Measurements from ENCODE around the gene MR1. TPM values are rescaled to one million over a fixed set of nuclear protein-coding genes. Genes with fewer than 3 reads are reported as not detected.
A peak's percentile ranks its signal among the peaks of the same experiment; 100 is the strongest.

MR1 gene
- polyA plus RNA-seq (ENCODE audit: insufficient read length): 4.1 TPM

DNA sequence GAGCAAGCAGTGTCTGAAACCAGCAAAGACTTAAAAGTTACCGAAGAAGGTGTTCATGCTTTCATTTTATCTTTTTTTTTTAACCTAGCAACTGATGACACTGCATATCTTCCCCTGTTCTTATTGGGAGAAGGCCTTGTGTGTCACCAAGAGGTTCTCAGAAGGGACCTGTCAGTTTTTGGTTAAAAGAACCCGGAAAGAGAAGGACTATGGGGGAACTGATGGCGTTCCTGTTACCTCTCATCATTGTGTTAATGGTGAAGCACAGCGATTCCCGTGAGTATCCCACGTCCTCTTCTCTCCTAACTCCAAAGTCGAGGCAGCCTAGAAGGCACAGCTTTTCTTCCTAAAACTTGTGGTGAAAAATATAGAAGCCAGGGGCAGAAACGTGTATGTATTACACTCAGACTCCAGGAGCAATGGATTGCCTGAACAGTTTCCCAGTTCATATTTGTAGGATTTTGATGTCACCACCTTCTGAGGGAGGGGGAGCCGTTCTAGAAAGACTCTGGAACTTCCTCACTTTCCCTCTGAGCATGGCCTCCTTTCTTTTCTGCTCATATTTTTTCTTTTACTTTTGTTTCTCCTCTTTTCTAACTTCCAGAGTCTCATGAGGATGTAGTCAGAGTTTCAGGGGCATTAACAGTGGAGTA is at the start of gene MR1:
TSS of gene MR1 (plus strand) at position 185 of the 653 bp plus-strand sequence. CDS start at position 210, 25 bp downstream.
- peak; percentile 79 for DNase-seq (ENCODE audit: low read depth)

DNA sequence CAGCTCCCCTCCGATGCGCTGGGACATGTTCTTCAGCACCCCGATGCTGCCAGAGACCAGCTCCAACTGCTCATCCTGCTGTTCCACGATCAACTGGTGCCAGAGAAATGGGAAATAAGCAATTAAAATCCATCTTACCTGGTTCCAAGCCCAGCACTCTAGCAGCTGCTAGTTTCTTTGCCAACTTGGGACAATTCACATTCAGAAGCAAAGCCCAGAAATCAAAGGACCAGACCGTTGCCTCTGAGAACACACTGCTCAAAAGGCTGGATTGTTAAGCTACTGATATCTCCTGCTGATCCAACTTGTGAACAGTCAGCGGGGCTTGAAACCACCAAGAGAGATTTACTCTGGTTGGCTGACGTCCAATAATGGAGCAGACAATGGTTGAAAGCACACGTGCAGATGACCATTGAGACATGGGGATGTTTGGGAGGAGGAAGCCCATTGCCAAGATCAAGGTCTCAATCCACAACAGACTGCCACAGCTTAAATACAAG is 45.5 kb upstream of the MR1 start:
- no peak for DNase-seq (ENCODE audit: low read depth)

DNA sequence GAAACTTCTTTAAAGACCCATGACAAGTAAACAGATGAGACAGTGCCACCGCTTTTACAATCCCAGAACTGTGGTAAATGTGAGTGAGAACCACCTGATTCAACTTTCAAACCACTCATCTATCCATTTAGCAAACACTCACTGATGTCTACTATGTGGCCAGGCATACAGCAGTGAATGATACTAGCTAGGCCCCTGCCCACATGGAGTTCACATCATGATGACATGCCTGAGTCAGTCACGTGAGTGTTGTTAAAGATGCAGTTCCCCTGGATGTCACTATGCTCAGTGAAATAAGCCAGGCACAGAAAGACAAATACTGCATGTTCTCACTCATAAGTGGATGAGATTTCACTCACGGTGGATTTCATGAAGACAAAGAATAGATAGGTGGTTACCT is 39.5 kb upstream of the MR1 start:
- DNase-seq (ENCODE audit: low read depth): no peak

DNA sequence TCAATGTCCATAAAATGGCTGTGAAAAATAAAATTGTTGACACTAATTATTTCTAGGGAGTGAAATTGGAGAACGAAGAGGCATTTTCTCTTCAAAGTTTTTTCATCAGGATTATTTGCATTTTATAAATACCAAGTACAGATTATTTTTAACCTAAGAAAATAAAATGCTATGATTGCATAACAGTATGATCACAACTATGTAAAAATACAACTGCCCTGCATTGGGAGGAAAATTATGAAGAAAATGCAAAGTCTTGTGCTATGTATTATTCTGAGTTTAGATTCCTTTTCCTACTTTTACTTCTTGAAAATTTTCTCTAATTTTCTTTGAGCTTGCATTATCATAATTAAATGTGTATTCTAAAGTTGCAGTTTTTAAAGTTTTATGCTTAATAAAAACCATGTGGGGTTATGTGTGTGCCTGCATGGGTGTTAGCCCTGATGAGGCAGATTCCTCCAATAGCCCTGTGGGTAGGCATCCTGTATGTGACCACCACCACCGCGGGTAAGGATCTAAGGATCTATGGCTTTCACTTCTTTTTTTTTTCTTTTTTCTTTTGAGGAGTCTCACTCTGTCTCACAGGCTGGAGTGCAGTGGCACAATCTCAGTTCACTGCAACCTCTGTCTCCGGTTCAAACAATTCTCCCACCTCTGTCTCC is 35.8 kb upstream of the MR1 start:
- DNase-seq (ENCODE audit: low read depth): no peak

DNA sequence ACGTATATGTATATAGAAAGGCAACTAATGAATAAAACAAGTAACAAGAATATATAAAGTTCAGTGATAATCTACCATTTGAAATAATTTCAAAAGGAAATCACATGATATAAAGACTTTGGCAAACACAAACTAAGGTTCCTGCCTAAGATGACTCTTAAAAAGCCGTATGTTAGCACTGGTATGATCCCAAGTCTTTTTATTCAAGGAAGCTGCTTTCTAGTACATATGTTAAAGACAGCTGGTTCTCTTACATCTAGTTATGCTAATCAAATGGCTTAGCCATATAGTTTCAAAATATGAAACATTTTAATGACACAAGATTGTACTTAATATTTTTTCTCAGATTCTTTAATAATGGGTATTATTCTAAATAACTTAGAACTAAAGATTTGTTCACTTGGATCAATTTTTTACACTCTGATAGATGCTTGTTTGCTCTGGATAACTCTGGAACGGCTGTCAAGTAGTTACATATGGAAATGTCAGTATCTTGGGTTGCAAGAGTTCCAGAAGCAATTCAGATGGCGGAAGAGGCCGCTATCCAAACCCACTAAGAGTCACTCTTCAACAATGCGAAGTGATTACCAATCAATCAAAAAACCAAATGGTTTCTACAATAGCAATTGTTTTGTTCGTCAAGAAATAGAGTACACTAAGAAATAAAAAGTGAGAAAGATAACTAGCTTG is 32.5 kb upstream of the MR1 start:
- no peak for DNase-seq (ENCODE audit: low read depth)

DNA sequence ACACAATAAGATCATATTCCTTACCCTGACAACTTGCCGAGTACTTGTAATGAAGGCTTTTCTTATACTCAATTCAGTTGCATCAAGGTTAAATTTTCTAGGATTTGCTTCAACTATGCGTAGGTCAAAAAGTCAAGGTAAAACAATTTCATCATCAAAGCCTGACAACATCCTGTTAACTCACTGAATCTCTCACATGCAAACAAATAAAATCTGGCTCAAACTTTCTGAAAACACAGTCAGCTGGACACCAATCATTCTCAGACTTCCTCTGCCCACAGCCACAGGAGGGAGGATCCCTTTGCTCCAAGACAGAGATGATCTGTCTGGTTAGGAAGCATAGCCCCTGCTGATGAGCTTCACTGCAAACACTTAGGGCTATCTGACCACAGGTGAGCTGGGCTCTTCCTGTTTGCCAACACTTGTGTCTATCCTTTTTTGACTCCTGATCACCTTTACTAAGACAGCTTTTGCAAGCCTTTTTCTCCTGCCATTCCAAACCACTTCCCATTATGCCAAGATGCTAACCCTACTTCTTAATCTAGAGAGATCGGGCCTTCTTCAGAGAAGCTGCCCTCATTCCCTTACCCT is 31.1 kb upstream of the MR1 start:
- no peak for DNase-seq (ENCODE audit: low read depth)

DNA sequence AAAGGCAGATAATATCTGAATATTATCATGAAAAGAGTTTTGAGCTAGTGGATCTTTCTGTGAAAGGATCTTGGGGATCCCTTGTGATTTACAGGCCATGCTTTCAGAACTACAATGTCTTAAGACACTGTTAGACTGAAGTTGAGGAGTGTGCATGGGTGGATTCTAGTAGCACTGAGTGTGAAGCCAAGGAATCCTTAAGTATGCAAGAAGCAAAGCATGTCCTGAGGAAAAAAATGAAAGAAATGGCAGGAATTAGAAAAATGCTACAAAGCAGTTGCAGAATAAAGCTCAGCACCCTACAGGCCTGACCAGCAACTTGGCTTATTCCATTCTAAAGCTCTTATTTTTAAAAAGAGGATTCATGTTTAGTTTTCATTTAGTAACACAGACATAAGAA is 23.0 kb upstream of the MR1 start:
- DNase-seq (ENCODE audit: low read depth): no peak

DNA sequence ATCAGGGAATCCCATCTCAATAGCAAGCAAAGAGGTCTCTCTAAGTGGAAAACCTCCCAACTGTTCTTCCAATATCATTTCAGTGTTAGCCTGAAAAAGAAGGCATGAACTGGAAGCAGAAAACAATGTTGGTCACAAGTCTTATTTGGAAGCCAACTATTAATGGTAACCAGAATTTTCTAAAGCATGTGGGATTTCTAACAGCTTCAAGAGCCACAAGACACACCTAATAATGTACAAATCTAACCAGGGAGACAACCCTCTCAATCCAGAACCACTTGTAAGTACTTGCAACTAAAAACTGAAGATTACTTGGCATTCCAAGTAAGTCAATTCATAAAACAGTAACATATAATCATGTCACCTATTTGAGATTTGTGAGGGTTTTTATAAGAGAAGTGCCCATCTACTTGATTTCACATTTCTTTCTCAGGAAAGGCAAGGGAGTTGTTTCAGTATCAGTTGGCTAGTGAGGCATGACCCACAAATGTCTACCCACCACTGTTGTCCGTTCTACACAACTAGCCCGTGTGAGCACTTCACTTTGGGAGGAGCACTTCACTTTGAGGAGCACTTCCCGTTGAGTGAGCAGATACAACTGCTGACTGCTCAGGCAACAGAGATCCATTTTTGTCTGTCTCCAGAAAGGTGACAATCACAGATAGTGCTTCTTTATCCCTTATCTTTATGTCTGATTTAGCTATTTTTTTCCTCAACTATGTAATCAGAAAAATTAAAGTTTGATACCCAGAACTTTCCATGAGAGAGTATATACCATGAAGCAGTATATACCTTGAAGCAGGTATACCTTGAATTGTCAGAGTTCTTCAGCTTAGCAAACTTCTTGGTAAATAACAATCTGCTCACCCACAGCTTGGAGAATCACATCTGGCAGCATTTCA is 22.2 kb upstream of the MR1 start:
- no peak for DNase-seq (ENCODE audit: low read depth)

DNA sequence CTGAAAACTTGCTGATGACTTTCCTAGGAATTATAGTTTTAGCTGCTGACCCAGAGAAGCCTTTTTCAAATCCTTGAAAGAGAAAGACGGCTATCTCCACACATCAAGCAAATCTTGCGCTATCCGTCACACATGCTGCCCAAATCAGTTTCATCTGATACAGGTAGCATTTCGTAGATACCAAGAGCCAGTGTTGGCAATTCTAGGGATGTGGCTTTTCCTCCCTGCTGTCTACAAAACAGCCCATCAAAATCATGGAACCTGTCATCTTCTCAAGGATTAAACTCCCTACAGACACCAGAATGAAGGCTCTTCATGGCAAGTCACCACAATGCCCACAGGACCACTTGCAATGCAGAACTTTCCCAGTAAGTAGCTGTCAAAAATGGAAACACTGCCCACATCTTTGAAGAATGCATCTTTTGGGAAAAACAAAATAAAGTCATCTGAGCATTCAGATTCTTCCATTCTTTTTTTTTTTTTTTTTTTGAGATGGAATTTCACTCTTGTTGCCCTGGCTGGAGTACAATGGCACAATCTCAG is 21.5 kb upstream of the MR1 start:
- no peak for DNase-seq (ENCODE audit: low read depth)

DNA sequence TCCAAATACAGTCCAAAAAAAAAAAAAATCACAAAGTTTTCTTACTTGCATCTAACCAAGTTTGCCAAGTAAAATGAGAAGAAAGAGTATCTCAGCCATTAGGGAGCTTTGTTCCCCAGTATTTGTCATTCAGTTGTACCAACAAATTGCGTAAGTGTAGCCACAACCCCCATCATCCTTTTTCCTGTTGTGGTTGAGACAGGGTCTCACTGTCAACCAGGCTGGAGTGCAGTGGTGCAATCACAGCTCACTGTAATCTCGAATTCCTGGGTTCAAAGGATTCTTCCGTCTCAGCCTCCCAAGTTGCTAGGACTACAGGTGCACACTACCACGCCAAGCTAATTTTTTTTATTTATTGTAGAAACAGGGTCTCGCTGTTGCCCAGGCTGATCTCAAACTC is 20.6 kb upstream of the MR1 start:
- DNase-seq (ENCODE audit: low read depth): no peak

DNA sequence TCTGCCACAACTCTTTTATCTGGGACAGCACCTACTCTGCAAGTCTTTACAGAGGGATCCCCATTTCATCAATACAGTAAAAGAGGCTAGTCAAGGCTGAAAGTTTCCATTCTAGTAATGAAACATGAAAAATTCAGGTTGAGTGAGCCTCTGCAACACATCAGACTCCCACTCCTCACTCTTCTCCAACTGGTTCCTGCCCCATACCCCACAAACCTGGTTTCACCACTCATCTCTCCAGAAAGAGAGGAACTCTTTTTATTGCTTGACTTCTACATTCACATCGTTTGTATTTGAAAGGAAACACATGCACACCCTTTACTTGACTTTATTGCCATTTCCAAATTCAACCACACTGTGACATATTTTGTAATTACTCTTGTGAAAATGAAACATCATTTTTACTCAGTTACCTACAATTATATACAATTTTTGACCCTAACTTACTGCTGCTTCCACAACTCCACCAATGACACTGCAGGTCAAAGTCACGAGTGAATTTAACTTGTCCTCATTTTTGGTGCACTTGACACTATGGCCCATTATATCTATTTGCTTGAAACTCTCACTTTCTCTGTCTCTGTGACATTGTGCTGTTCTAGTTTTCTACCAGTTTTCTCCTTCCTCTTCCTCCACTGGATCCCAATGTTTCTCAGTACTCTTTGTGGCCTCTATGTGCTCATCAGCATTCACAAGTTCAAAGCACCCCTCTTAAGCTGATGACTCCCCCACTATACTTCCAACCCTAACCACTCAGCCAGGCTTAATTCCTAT is 19.1 kb upstream of the MR1 start:
- no peak for DNase-seq (ENCODE audit: low read depth)

DNA sequence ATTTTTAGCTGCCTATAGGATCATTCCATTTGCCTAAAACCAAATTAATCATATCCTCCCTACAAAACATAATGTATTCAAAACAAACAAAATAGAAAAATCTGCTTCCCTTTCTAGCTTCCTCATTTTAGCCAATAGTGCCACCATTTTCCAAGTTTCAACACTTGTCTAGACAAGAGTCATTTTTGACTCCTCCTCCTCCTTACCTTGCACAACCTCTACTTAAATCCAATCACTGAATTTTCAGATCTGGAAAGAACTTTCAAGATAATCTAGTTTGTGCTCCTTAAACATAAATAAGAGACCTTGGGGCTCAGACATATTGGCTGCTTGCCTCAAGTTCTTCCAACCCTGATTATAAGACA is 18.6 kb upstream of the MR1 start:
- no peak for DNase-seq (ENCODE audit: low read depth)

DNA sequence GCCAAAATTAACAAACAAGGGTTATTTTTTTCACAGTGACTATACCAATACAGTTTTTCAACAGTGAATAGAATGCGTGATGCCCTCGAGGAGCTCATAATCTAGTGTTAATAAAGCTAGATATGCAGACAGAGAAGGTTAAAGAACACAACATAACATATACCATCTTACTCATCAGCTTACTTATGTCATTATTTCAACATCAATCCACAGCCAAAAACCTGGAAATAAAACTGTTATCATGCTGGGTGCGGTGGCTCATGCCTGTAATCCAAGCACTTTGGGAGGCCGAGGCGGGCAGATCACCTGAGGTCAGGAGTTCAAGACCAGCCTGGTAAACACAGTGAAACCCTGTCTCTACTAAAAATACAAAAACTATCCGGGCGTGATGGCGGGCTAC is 17.2 kb upstream of the MR1 start:
- no peak for DNase-seq (ENCODE audit: low read depth)

DNA sequence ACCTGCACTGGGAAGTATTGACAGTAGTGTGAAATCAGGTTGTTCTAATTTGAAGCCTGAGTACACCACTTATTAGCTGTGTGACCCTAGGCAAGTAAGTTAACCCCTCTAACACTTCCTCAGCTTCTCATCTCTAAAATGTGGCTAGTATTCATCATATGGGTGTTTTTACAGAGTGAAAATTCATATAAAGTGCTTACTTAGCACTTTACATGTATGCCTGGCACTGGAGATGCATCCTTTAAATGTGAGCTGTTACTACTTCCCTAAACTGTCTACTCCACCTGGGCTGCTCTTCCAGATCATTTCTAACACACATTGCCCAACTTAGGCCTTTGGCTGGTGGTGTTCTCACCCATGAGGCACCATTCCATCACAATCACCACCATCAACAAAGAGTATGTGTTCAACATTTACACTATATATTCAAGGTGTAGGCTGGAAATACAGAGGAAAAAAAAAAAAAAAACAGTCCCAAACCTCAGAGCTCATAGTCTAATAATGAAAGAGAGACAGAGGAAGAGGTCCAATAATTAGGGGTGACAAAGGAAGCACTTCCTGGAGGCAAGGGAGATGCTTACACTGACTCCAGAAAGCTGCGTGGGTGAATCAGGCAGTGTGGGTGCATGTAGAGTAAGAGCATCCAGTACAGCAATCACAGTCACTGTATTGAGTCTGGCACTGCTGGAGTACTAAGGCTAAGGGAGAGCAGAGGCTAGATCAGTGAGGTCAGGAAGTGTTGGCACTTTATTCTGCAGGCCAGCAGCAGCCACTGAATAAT is 14.7 kb upstream of the MR1 start:
- DNase-seq (ENCODE audit: low read depth): no peak

DNA sequence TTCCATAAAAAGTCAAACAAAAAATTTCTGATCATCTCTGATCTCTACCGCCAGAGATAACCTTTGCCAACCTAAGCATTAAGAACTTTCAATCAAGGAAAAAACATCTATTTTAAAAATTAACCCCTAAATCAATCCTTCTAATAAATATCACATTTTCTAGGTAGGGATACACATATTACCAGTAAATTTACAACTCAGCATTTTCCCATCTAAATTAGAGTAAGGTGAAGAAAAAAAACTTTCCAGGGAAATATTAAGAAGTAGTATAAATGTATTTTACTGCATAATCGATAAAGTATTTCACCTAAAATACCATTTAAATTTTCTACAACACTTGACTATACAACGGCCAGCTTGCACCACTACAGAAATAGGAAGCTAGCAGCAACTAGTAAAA is 12.6 kb upstream of the MR1 start:
- no peak for DNase-seq (ENCODE audit: low read depth)

DNA sequence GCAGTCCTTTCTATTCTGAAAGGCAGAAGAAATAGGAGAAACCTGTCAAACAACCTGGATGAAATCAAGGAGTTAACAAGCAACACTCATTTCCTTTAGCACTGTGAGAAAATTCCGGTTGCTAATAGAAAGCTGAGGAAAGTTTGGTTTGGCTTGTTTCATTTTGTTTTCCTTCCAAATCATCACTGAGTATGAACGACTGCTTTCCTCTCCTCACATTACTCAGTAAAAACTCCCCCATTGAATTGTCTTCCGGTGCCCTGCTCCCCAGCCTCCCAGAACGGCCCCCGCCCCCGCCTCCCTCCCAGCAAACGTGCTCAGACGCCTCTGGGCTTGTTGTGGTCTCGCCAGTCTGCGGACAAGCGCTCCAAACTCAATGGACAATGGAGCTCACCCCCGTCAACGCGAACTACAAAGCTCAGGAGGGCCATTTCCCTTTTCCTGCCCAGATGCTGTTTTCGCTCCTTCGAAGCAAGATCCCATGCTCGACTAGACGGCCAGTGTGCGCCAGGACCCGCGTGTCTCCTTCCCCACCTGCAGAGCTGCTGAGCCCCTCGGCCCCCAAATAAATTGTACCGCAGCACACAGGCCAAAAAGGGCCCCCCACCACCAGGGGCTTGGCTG is 11.9 kb upstream of the MR1 start:
- no peak for DNase-seq (ENCODE audit: low read depth)

DNA sequence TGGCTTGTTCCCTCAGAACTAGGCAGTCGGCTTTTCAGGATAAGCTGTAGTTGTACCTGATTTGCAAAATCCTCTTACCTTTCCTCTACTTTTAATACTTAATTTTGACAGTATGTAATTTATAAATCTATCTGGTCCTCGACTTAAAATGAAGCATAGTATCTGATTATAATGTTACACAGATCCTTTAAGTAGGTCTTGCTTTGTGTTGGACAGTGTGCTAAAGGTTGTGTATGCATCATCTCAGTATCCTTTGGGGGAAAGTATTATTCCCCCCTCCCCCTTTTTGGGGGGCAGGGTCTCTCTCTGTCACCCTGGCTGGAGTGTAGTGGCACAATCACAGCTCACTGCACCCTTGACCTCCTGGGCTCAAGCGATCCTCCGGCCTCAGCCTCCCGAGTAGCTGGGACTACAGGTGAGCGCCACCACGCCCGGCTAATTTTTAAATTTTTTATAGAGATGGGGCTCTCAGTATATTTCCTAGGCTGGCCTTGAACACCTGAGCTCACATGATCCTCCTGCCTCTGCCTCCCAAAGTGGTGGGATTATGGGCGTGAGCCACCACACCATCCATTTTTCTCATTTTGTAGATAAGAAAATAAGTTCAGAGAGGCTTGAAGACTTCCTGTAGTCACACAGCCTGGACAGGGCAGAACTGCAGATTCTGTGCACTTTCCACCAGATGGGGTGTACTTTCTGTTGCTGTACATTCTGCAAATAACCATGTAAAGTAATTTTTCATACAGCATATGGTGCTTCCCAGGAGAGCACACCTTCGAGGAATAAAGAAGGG is 10.3 kb upstream of the MR1 start:
- no peak for DNase-seq (ENCODE audit: low read depth)

DNA sequence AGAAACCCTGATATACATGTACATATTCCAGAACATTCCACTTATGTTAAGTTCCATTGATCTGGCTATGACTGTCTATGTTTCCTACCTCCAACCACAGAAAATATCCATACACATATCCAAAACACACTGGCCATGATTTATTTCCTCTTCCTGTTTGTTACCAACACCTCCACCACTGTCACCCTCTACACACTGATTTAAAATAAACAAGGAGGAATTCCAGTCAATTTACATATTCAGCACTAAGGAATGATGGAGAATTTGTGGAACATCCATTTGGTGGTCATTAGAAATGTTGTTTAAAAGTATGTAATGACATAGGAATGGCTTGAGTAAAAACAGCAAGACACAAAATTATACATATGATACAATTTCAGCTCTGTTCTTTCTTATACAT is 5.6 kb upstream of the MR1 start:
- no peak for DNase-seq (ENCODE audit: low read depth)
